GM21367 (cell line): Measurements from ENCODE around the gene FOXJ1.

ENCODE experiments used
- ATAC-seq: cut with Tn5 transposase; IDR thresholded peaks from one replicate; pipeline ENCODE4 v1.9.1; 2021; ENCODE audit not compliant: unreplicated experiment

The FOXJ1 gene

GRCh38 chr17:76161619-76162266 is 20.7 kb upstream of the FOXJ1 start:
- ATAC-seq = no peak

GRCh38 chr17:76160896-76161528 is 20.0 kb upstream of the FOXJ1 start:
- ATAC-seq = no peak

- ATAC-seq = no peak
These were observed 18.1 kb upstream of the FOXJ1 start for GRCh38 chr17:76159157-76159556.

- no peak for ATAC-seq
These were observed 16.7 kb upstream of the FOXJ1 start for GRCh38 chr17:76157759-76158158.

GRCh38 chr17:76156662-76156991 is 15.6 kb upstream of the FOXJ1 start:
- no peak for ATAC-seq

- ATAC-seq = no peak
These were observed 15.1 kb upstream of the FOXJ1 start for GRCh38 chr17:76155988-76156661.

GRCh38 chr17:76154936-76155845 is 14.1 kb upstream of the FOXJ1 start:
- no peak for ATAC-seq

- ATAC-seq = no peak
These were observed 13.2 kb upstream of the FOXJ1 start for GRCh38 chr17:76154292-76154691.

- no peak for ATAC-seq
These were observed 12.6 kb upstream of the FOXJ1 start for GRCh38 chr17:76153640-76154039.

DNA sequence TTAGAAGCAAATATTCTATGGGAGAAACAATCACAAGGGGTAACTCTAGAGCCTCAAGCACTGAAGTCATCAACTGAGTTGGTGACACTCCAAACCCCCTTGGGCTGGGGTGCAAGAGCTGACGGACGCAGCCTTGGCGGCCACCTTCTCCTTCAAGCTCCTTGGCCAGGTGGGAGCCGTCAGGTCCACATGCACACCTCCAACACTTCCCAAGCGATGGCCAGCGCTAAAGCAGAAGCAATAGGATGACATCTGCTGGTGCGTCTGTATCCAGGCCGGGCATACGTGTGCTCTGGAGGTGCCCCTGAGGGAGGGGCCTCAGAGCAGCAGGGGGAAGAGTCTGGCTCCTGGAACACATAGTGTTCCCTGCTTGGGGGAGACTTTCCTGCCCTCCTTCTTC is 12.2 kb upstream of the FOXJ1 start:
- no peak for ATAC-seq

GRCh38 chr17:76152591-76152990 is 11.5 kb upstream of the FOXJ1 start:
- no peak for ATAC-seq

- no peak for ATAC-seq
These were observed 10.9 kb upstream of the FOXJ1 start for GRCh38 chr17:76151896-76152454.

DNA sequence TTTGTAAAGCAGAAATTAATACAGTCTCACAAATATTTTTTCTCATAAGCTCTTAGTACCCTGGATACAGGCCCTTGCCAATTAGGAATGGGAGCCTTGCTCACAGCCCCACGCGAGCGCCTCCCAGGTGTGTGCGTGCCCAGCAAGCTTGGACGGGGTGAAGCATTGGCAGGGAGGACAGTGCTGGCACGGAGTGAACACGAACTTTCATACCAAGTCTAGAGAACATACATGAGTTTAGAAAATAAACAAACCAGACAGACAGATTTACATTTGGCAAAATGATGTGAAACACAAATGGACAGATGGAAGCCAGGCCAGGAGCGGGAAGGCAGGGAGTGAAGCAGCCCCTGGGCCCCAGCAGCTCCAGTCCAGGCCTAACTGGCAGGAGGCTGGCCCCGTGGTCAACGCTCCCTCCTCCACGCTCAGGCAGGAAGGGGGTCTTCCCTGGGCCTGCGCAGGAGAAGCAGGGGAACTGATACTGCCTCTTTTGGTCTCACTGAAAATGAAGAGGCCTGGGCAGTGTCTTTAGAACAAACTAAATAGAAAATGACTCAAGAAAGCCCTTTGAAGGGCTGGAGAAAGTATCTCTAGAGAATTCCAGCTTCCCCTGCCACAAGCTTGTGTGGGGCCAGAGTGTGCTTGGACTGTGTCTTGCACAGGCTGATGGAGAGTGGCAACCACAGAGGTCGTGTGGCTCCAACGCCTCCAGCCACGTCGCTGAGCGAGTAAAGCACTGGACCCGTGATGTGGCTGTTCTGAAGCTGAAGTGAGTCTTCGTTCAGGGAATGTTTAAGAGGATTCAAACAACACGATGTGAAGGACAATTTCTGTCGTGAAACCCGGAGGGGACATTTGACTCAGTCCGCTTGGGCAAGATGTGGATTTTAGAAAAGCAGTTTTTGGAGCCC is 9.9 kb upstream of the FOXJ1 start:
- no peak for ATAC-seq

- ATAC-seq = no peak
These were observed 8.2 kb upstream of the FOXJ1 start for GRCh38 chr17:76149214-76149613.

DNA sequence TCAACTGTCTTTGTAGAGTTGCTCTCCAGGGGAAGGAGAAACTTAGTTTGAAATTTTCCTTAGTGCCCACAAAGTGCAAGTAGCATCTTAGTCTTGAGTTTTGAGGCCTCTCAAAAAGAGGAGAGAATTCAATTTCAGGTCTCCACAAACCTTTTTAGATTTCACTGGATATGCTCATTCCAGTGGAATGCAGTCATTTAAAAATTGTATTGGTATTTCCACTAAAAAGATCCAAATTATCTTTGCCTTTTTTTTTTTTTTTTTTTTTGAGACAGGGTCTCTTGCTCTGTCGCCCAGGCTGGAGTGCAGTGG is 6.9 kb upstream of the FOXJ1 start:
- ATAC-seq = no peak

DNA sequence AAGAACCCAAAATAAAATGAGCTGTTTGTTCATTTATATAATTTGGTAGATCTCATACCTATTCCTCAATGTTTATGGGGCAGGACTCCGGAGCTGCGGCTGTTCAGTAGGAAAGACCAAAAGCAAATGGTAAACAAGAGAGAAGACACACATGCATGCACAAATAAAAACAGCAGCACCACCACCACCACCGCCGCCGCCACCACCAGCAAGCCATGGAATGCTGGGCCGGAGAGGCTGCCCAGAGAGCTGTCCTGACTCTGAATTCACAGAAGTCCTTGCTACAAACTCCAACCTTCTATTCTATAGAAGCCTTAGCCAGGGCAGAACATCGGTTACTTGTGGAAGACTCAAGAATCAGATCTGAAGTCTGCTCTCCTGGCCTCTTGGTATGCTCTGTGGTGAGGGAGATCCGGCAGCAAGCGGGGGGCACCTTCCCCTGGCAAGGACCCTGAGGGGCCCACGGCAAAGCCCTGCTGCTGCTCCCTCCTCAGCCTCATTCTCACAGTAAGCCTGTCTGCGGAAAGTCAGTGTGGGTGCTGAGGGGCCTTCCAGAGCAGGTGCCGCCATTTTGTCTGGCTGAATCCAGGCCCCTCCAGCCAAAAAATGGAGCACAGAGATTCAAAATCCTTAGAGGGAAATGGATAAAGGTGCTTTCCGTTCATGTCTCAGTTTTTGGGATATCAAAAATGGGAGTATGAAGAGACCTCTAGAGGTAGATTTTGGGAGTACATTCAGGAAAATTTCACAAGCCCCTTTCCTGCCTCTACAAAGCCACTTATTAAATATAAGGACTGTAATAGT is 6.4 kb upstream of the FOXJ1 start:
- no peak for ATAC-seq

- ATAC-seq = no peak
These were observed 5.2 kb upstream of the FOXJ1 start for GRCh38 chr17:76146053-76146851.

- no peak for ATAC-seq
These were observed 4.4 kb upstream of the FOXJ1 start for GRCh38 chr17:76145231-76146052.
